ENCODE measurements around the gene PTPRJ.
"Not testable (repeated sequence)": the region's sequence is repeated elsewhere in the genome, so short reads cannot be mapped to it uniquely, and the experiment has no call there.

Gene PTPRJ

DNA sequence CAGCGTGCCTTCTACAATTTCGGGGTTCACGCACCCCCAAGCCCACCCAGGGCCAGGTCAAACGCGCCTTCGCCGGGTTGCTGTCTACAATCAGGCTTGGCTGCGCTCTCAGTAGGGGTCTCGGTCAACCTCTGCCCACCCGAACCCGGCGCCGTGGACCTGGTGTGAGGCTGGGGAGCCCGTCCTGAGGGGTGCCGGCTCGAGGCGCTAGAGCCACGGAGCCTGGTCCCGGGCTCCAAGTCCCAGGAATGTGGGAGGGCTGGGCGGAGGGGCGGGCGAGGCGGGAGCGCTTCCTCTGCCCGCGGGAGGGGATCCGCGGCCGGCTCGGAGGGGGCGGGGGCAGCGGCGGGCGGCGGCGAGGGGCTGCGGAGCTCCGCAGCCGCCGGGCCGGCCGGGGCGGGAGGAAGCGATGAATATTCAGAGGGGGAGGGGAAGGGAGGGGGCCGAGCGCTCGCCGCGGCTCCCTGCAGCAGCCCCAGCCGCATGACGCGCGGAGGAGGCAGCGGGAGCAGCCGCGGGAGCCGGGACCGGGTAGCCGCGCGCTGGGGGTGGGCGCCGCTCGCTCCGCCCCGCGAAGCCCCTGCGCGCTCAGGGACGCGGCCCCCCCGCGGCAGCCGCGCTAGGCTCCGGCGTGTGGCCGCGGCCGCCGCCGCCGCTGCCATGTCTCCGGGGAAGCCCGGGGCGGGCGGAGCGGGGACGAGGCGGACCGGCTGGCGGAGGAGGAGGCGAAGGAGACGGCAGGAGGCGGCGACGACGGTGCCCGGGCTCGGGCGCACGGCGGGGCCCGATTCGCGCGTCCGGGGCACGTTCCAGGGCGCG is at the start of gene PTPRJ:
Gene PTPRJ, plus strand, starts transcription at position 472 of the 819 bp plus-strand sequence. CDS start 354 bp downstream, outside the sequence.
- TF ChIP-seq ZNF274 (IDR thresholded peaks at IDR 0.05; ENCODE audit: low read depth, low read length) = no peak
- H3K4me3 ChIP-seq (ENCODE audit: low read length) = peak within 1 kb of the TSS; percentile 72

DNA sequence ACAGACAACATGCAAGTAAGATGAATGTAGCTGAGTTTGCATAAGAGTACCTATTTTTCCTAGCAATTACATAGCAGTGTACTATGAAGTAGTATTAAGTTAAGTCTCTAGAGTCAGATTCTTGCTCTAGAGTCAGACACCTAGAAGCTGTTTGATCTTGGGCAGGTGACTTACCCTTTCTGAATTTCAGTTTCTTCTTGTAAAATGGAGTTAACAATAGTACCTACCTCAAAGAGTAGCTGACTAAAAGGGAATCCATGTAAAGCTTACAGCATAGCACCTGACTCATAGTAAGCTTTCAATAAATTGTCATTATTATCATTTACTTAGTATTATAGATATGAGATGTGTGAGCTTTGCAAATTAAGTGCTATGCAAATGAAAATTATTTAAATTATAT is 47.8 kb upstream of the PTPRJ start:
- TF ChIP-seq ZNF274 (IDR thresholded peaks at IDR 0.05; ENCODE audit: low read depth, low read length) = no peak
- no peak overlapping the region for H3K4me3 ChIP-seq (ENCODE audit: low read length)

DNA sequence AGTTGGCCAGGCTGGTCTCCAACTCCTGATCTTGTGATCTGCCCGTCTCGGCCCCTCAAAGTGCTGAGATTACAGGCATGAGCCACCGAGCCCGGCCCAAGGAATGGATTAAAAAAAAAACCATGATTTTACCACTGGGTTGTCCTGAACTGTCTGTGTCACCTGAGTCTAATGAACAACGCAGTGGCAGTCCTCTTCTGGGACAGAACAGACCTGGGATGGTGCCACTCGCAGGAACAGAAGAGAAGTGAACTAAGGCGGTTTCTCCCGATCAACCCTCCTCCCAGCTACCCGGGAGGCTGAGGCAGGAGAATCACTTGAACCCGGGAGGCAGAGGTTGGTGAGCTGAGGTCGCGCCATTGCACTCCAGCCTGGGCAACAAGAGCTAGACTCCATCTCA is 46.6 kb upstream of the PTPRJ start:
- not testable (repeated sequence) for H3K4me3 ChIP-seq (ENCODE audit: low read length)

DNA sequence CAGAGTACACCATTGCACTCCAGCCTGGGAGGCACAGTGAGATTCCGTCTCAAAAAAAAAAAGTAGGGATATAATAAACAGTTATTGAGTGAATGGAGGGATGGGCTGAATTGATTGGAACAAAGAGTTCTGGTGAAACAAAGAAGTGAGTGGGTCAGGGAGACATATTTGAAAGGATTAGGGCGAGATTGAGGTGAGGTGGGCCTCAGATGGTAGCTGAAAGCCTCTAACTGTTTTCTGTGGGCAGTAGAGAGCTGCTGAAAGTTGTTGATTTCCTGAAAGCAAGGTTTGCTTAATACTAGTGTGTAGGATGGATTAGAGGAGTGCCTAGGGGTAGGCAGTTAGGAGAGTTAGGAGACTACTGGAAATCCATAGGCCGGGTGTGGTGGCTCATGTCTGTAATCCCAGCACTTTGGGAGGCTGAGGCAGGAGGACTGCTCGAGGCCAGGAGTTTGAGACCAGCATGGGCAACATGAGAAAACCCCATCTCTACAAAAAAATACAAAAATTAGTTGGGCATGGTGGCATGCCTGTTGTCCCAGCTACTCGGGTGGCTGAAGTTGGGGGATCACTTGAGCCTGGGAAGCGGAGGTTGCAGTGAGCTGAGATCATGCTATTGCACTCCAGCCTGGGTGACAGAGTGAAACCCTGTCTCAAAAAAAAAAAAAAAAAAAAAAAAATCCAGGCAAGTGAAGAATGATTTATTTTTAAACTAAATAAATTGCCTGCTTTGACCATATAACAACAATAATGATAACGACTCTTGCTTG is 41.4 kb upstream of the PTPRJ start:
- no peak overlapping the region for H3K4me3 ChIP-seq (ENCODE audit: low read length)
- no peak for TF ChIP-seq ZNF274 (IDR thresholded peaks at IDR 0.05; ENCODE audit: low read depth, low read length)

DNA sequence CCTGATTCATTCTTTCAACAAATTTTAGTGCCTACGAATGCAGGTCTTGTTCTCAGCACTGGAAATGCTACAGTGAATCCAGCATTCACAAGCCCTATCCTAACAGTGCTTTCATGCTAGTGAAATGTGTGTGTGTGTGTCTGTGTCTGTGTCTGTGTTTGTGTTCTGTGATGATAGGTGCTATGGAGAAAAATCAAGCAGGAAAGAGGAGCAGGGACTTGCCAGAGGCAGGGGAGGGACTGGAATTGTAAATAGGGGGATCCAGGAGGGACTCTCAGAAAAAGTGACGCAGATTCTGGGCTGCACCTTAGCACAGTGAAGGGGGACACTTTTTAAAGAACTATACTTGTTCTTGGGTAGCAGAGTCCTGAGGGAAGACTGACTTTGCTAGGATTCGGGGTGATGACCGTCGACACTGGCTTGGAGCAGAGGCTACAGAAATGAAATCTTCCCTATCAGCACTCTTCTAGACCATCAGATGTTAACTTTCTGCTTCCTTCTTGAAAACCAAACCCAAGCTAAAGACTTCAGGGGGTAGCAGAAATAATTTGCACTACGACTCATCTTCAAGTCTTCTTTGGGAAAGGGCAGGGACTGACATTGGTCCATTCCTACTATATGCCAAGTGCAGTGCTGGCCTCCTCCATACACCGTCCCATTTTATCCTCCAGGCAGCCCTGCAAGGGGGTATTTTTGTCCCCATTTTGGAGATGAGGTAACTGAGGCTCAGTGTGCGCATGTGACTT is 39.3 kb upstream of the PTPRJ start:
- no peak for TF ChIP-seq ZNF274 (IDR thresholded peaks at IDR 0.05; ENCODE audit: low read depth, low read length)
- no peak overlapping the region for H3K4me3 ChIP-seq (ENCODE audit: low read length)

DNA sequence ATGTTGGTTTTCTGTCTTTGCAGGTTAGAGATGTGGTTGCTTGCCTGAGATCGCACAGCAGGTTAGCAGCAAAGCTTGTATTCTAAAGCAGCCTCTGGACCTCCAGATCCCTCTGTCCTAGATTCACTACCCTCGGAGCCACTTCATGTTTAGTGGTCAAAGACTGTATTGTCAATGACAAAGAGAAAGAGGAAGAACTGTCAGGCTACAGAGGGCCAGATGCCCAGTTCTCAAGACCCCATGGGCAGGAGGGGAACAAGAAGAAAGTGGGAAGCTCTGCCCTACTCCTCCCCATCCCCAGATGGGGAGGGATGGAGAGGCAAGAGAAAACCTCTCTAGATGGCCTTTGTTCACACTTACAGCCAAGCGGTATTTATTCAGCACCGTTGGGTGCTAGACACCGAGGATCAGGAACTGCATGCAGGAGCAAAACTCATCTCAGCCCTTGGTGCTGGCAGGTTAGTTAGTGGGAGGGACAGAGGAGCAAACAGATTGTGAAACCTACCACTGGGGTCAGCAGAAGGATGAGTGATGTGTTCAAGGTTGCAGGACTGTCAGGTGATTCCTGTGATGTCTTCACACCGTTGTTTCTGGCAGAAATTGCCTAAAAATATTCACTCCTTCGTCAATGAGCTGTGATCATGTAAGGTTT is 38.3 kb upstream of the PTPRJ start:
- no peak for TF ChIP-seq ZNF274 (IDR thresholded peaks at IDR 0.05; ENCODE audit: low read depth, low read length)
- no peak overlapping the region for H3K4me3 ChIP-seq (ENCODE audit: low read length)

DNA sequence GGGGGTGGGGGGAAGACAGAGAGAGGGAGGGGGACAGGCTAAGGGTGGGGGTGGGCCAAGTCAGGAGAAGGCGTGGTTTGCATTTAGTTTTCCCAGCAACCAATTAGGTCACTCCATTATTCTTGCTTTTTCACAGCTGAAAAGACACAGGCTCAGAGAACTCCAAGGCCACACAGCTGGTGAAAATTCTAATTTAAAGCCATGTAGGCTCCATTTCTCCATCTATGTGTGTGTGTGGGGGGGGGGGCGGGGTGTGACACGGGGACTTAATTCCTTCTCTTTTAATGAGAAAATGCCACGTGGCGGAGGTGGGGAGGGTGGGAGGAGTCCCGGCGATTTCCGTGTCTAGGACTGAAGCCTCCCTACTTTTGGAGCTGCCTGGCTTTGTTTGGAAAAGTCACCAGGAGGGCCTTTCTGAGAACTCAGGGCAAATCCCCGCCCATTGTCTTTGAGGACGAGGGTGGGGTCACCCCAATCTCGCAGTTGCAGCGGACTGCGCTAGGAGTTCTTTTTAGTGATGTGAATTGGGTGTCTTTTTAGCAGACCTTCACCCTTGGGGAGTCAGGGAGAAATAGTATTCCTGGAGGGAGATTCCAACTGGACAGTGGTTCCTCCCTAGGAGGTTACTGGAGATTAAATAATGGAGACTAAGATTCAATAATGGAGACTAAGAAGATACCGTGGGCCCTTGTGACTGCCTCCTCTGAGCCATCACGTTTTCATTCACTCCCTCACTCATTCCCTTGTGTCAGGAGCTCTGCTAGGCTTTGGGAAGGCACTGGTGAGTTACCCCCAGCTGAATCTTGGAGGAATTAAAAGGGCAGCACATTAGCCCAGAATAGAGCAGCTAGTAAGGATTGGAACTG is 36.4 kb upstream of the PTPRJ start:
- H3K4me3 ChIP-seq (ENCODE audit: low read length) = no peak overlapping the region
- no peak for TF ChIP-seq ZNF274 (IDR thresholded peaks at IDR 0.05; ENCODE audit: low read depth, low read length)

DNA sequence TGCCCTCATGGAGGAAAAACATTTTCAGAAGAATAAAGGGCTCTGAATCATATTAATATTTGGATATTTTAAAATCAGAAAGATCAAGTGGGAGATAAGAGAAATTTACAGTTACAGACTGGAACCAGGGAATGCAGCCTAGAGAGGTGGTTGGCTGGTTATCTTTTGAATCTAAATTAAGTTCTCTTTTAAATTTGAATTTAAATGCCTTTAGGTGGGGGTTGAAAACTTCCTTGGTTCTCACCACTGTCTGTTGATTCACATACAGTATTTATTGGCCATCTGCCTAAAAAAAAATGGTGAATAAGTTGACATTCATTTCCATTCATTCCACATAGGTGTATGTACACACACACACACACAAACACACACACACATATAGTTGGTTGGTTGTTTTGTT is 35.7 kb upstream of the PTPRJ start:
- no peak for TF ChIP-seq ZNF274 (IDR thresholded peaks at IDR 0.05; ENCODE audit: low read depth, low read length)
- no peak overlapping the region for H3K4me3 ChIP-seq (ENCODE audit: low read length)

DNA sequence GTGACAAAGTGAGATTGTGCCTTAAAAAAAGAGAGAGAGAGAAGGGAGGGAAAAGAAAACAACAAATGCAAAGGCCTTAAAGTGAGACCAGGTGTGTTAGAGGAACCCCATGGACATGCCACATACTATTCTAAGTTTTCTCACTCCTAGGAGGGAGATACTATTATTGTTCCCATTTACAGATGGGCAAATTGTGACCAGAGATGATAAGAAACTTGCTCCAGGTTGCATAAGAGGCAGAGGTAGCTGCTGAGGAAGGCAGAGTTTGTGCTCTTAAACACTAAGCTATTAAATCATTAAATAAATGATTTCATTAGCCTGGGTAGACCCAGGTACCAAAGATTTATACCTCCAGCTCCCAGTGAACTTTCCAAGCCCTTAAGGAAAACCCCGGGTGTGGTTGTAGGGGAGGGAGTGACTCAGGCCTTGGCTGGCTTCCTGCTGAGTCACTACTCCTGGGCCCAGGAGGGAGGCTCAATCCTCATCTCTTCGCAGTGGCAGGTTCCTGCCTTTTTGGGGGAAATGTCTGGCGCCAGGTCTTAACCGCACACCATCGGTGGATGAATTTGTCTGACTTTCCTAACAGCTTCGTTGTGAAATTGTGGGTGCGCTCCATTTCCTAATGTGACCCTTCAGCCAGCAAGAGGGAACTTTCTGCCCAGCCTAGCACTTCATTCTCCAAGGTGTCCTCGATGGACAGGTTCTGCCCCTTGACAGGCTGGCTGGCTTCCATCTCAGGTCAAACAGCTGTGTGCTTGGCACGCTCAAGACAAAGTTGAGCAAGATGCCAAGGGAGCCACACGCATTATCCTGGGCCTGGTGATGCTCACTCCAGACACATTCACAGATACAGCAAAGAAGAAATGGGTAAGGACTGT is 33.4 kb upstream of the PTPRJ start:
- H3K4me3 ChIP-seq (ENCODE audit: low read length) = no peak overlapping the region
- no peak for TF ChIP-seq ZNF274 (IDR thresholded peaks at IDR 0.05; ENCODE audit: low read depth, low read length)

DNA sequence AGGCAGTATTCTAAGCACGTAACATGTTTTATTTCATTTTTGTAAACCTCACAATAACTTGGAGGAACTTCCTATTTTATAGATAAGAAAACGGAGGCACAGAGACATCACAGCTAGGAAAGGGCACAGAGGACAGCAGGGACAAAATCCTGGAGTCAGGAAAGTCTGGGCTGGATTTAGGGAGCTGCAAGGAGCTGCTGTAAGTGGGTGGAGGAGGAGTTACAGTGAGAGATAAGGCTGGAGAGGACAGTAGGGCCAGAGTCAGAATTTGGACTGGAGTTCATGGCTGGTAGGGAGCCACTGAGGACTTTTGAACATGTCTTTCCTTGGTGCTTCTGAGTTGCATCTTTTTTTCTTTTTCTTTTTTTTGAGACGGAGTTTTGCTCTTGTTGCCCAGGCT is 32.2 kb upstream of the PTPRJ start:
- no peak overlapping the region for H3K4me3 ChIP-seq (ENCODE audit: low read length)
- no peak for TF ChIP-seq ZNF274 (IDR thresholded peaks at IDR 0.05; ENCODE audit: low read depth, low read length)

DNA sequence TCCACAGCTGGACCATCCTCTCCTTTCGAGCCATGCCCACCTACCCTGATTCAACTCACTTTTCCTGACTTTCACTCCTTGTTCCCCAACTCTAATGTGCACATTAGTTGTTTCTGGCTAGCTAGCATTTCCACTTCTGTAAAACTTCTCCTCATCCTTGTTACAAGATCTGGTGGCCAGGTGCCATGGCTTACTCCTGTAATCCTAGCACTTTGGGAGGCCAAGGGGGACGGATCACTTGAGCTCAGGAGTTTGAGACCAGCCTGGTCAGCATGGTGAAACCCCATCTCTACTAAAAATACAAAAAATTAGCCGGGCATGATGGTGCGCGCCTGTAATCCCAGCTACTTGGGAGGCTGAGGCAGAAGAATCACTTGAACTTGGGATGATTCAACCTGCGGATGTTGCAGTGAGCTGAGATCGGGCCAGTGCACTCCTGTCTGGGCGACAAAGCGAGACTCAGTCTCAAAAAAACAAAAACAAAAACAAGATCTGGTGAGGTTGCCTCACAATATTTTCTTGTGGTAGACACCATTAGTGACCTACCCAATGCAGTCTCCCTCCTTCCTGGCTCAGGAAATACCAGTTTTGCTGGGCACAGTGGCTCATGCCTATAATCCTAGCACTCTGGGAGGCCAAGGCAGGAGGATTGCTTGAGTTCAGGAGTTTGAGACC is 31.2 kb upstream of the PTPRJ start:
- not testable (repeated sequence) for H3K4me3 ChIP-seq (ENCODE audit: low read length)

DNA sequence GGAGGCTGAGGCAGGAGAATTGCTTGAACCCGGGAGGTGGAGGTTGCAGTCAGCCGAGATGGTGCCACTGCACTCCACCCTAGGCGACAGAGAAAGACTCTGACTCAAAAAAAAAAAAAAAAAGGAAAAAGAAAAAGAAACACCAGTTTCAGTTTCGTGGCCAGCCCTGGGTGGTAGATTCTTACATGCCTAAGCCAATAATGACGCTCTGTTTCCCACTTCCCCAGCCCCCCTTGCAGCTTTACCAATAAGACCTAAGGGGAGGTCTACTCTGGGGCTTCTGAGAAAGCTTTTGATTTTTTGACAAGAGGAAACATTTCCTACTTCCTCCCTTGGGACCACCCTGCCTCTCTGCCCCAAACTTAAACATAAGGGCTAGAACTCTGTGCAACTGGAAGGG is 30.0 kb upstream of the PTPRJ start:
- H3K4me3 ChIP-seq (ENCODE audit: low read length) = no peak overlapping the region
- TF ChIP-seq ZNF274 (IDR thresholded peaks at IDR 0.05; ENCODE audit: low read depth, low read length) = no peak

DNA sequence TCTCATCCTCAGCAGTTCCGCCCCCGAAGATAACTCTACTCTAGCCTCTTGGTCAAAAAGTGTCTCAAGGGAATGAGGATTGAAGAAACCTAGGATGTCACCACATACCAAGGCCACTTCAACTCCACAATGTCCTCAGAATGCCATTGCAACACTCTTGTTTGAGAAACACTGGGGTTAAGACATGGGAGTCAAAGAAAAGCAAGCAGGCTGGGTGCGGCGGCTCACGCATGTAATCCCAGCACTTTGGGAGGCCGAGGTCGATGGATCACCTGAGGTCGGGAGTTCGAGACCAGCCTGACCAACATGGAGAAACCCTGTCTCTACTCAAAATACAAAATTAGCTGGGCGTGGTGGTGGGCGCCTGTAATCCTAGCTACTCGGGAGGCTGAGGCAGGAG is 28.9 kb upstream of the PTPRJ start:
- not testable (repeated sequence) for H3K4me3 ChIP-seq (ENCODE audit: low read length)
